Measurements from ENCODE around the gene BRK1.
"Not testable (repeated sequence)": the region's sequence is repeated elsewhere in the genome, so short reads cannot be mapped to it uniquely, and the experiment has no call there.

BRK1 gene

DNA sequence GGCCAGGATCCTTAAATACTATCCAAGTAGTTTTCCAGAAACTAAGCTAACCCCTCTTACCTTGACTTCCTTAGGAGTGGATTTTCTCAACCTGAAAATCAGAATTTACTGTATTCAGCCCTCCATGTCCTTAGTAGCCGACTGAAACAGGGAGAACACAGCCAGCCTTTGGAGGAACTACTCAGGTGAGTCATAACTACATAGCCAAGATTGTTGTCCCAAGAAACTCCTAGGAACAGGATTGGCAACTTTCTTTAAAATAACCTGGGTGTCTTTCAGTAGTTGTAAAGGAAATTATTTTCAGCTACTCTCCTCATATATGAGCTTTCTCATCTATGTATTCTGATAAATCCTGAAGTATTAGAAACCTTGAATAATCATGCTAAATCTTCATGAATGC, 29.7 kb upstream of the BRK1 start:
- H3K27me3 ChIP-seq (ENCODE audit: insufficient read depth, low read length) = no peaks in the 10 kb centered on the region
- H3K27ac ChIP-seq (ENCODE audit: low read depth, low read length, poor library complexity, severe bottlenecking) = no peak overlapping the region
- no peak overlapping the region for H3K4me2 ChIP-seq (ENCODE audit: low read length)
- H3F3A ChIP-seq (ENCODE audit: insufficient read depth, low read length) = no peaks in the 10 kb centered on the region
- no peaks in the 10 kb centered on the region for H3K4me1 ChIP-seq (ENCODE audit: insufficient read depth, low read length, severe bottlenecking)
- no peaks in the 10 kb centered on the region for H3K9me2 ChIP-seq (ENCODE audit: low read depth, low read length)
- H4K20me1 ChIP-seq (ENCODE audit: insufficient read depth, low read length) = no peaks in the 10 kb centered on the region
- no peak overlapping the region for H2AFZ ChIP-seq (ENCODE audit: low read length)
- TF ChIP-seq EZH2 (IDR thresholded peaks at IDR 0.05; ENCODE audit: borderline replicate concordance, low read length) = no peak
- TF ChIP-seq, protein P1, sequence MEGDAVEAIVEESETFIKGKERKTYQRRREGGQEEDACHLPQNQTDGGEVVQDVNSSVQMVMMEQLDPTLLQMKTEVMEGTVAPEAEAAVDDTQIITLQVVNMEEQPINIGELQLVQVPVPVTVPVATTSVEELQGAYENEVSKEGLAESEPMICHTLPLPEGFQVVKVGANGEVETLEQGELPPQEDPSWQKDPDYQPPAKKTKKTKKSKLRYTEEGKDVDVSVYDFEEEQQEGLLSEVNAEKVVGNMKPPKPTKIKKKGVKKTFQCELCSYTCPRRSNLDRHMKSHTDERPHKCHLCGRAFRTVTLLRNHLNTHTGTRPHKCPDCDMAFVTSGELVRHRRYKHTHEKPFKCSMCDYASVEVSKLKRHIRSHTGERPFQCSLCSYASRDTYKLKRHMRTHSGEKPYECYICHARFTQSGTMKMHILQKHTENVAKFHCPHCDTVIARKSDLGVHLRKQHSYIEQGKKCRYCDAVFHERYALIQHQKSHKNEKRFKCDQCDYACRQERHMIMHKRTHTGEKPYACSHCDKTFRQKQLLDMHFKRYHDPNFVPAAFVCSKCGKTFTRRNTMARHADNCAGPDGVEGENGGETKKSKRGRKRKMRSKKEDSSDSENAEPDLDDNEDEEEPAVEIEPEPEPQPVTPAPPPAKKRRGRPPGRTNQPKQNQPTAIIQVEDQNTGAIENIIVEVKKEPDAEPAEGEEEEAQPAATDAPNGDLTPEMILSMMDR (IDR thresholded peaks at IDR 0.05; ENCODE audit: low read length) = no peak
- H3K79me2 ChIP-seq (ENCODE audit: insufficient read depth, low read length) = no peaks in the 10 kb centered on the region
- peaks cover 86% of the 10 kb centered on the region for H3K36me3 ChIP-seq (ENCODE audit: insufficient read depth, low read length)
- H3K9me3 ChIP-seq (ENCODE audit: low read length) = no peaks in the 10 kb centered on the region
- no peak overlapping the region for H3K4me3 ChIP-seq (ENCODE audit: low read depth, low read length, poor library complexity, severe bottlenecking)
- H3K9ac ChIP-seq (ENCODE audit: low read length) = no peak overlapping the region

DNA sequence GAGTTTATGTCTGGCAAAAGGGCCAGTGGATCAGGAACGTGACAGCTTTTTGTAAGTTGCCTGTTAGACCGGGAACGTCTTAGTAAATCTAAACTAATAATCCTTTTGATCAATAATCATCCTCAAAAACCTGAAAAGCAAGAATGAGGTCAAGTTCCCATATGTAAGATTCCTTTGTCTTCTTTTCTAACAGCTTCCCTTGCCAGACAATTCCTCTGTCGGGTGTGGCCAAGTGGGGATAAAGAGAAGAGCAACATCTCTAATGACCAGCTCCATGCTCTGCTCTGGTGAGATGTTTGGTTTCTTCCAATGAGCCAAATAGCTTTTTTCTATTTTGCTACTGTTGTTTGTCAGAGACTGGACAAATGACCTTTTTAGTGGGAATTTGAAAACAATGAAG, 27.2 kb upstream of the BRK1 start:
- H3K9me2 ChIP-seq (ENCODE audit: low read depth, low read length) = no peaks in the 10 kb centered on the region
- no peak overlapping the region for H3K4me3 ChIP-seq (ENCODE audit: low read depth, low read length, poor library complexity, severe bottlenecking)
- no peaks in the 10 kb centered on the region for H4K20me1 ChIP-seq (ENCODE audit: insufficient read depth, low read length)
- no peaks in the 10 kb centered on the region for H3F3A ChIP-seq (ENCODE audit: insufficient read depth, low read length)
- H3K4me2 ChIP-seq (ENCODE audit: low read length) = no peak overlapping the region
- H3K79me2 ChIP-seq (ENCODE audit: insufficient read depth, low read length) = no peaks in the 10 kb centered on the region
- H3K9ac ChIP-seq (ENCODE audit: low read length) = no peak overlapping the region
- no peak overlapping the region for H2AFZ ChIP-seq (ENCODE audit: low read length)
- H3K36me3 ChIP-seq (ENCODE audit: insufficient read depth, low read length) = peaks cover 78% of the 10 kb centered on the region
- H3K9me3 ChIP-seq (ENCODE audit: low read length) = no peaks in the 10 kb centered on the region
- TF ChIP-seq, protein P1 (IDR thresholded peaks at IDR 0.05; ENCODE audit: low read length) = no peak
- TF ChIP-seq EZH2 (IDR thresholded peaks at IDR 0.05; ENCODE audit: borderline replicate concordance, low read length) = no peak
- no peaks in the 10 kb centered on the region for H3K4me1 ChIP-seq (ENCODE audit: insufficient read depth, low read length, severe bottlenecking)
- no peak overlapping the region for H3K27ac ChIP-seq (ENCODE audit: low read depth, low read length, poor library complexity, severe bottlenecking)
- H3K27me3 ChIP-seq (ENCODE audit: insufficient read depth, low read length) = no peaks in the 10 kb centered on the region

GRCh38 chr3:10090179-10090578, 25.3 kb upstream of the BRK1 start:
- H3K27me3 ChIP-seq (ENCODE audit: insufficient read depth, low read length) = no peaks in the 10 kb centered on the region
- H3K9ac ChIP-seq (ENCODE audit: low read length) = no peak overlapping the region
- H2AFZ ChIP-seq (ENCODE audit: low read length) = no peak overlapping the region
- H3K79me2 ChIP-seq (ENCODE audit: insufficient read depth, low read length) = no peaks in the 10 kb centered on the region
- peaks cover 83% of the 10 kb centered on the region for H3K36me3 ChIP-seq (ENCODE audit: insufficient read depth, low read length)
- no peak overlapping the region for H3K27ac ChIP-seq (ENCODE audit: low read depth, low read length, poor library complexity, severe bottlenecking)
- no peaks in the 10 kb centered on the region for H3K9me2 ChIP-seq (ENCODE audit: low read depth, low read length)
- H3K4me3 ChIP-seq (ENCODE audit: low read depth, low read length, poor library complexity, severe bottlenecking) = no peak overlapping the region
- H4K20me1 ChIP-seq (ENCODE audit: insufficient read depth, low read length) = no peaks in the 10 kb centered on the region
- H3K4me2 ChIP-seq (ENCODE audit: low read length) = no peak overlapping the region
- no peaks in the 10 kb centered on the region for H3K4me1 ChIP-seq (ENCODE audit: insufficient read depth, low read length, severe bottlenecking)
- TF ChIP-seq, protein P1 (IDR thresholded peaks at IDR 0.05; ENCODE audit: low read length) = no peak
- TF ChIP-seq EZH2 (IDR thresholded peaks at IDR 0.05; ENCODE audit: borderline replicate concordance, low read length) = no peak
- H3K9me3 ChIP-seq (ENCODE audit: low read length) = no peaks in the 10 kb centered on the region
- H3F3A ChIP-seq (ENCODE audit: insufficient read depth, low read length) = no peaks in the 10 kb centered on the region

DNA sequence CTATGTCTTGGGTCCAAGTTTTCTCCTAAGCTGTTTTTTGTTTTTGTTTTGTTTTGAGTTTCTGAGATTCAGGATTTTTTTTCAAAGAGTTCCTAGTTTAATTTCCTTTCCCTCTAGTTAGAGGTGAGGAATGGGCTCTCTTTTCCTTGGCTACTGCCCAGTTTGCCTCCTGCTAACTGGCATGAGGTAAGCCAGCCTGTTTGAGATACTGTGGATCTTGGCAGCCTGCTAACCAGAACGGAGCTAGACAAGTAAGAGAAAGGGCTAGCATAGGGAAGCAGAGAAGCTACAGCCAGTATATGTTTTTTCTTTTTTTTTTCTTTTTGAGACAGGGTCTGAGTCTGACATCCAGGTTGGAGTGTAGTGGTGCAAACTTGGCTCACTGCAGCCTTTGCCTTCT, 24.7 kb upstream of the BRK1 start:
- not testable (repeated sequence) for H3K4me3 ChIP-seq (ENCODE audit: low read depth, low read length, poor library complexity, severe bottlenecking); H3K4me2 ChIP-seq (ENCODE audit: low read length); H3K79me2 ChIP-seq (ENCODE audit: insufficient read depth, low read length); H3K9me3 ChIP-seq (ENCODE audit: low read length); H3K9me2 ChIP-seq (ENCODE audit: low read depth, low read length); H3K27ac ChIP-seq (ENCODE audit: low read depth, low read length, poor library complexity, severe bottlenecking); H4K20me1 ChIP-seq (ENCODE audit: insufficient read depth, low read length); H2AFZ ChIP-seq (ENCODE audit: low read length); H3K4me1 ChIP-seq (ENCODE audit: insufficient read depth, low read length, severe bottlenecking); H3K27me3 ChIP-seq (ENCODE audit: insufficient read depth, low read length); H3K9ac ChIP-seq (ENCODE audit: low read length); H3F3A ChIP-seq (ENCODE audit: insufficient read depth, low read length)
- H3K36me3 ChIP-seq (ENCODE audit: insufficient read depth, low read length) = peaks cover 86% of the 10 kb centered on the region

GRCh38 chr3:10091387-10091786, 24.1 kb upstream of the BRK1 start:
- H3K36me3 ChIP-seq (ENCODE audit: insufficient read depth, low read length) = peaks cover 86% of the 10 kb centered on the region
- not testable (repeated sequence) for H3K79me2 ChIP-seq (ENCODE audit: insufficient read depth, low read length); H4K20me1 ChIP-seq (ENCODE audit: insufficient read depth, low read length); H2AFZ ChIP-seq (ENCODE audit: low read length); H3K27me3 ChIP-seq (ENCODE audit: insufficient read depth, low read length); H3K4me1 ChIP-seq (ENCODE audit: insufficient read depth, low read length, severe bottlenecking); H3K27ac ChIP-seq (ENCODE audit: low read depth, low read length, poor library complexity, severe bottlenecking); H3K4me2 ChIP-seq (ENCODE audit: low read length); H3K9me2 ChIP-seq (ENCODE audit: low read depth, low read length); H3F3A ChIP-seq (ENCODE audit: insufficient read depth, low read length); H3K9ac ChIP-seq (ENCODE audit: low read length); H3K4me3 ChIP-seq (ENCODE audit: low read depth, low read length, poor library complexity, severe bottlenecking); H3K9me3 ChIP-seq (ENCODE audit: low read length)
